HG02870 (cell line): Measurements from ENCODE around the gene GABRG3.

Experiments used
- ATAC-seq: cut with Tn5 transposase; IDR thresholded peaks from one replicate; pipeline ENCODE4 v1.9.1; 2021; ENCODE audit warnings: mild to moderate bottlenecking, moderate library complexity; ENCODE audit not compliant: unreplicated experiment

GABRG3 gene

GRCh38 chr15:27092390-27092789, 121.4 kb downstream of the GABRG3 start:
- no peak for ATAC-seq

- ATAC-seq: no peak
Observed at GRCh38 chr15:27094235-27094634, 123.3 kb downstream of the GABRG3 start.

- no peak for ATAC-seq
Observed at GRCh38 chr15:27095886-27096624, 125.1 kb downstream of the GABRG3 start.

GRCh38 chr15:27097506-27097905, 126.5 kb downstream of the GABRG3 start:
- no peak for ATAC-seq

- no peak for ATAC-seq
Observed at GRCh38 chr15:27101982-27102381, 131.0 kb downstream of the GABRG3 start.

- no peak for ATAC-seq
Observed at GRCh38 chr15:27111323-27111722, 140.3 kb downstream of the GABRG3 start.

GRCh38 chr15:27114473-27114872, 143.5 kb downstream of the GABRG3 start:
- ATAC-seq: no peak

- ATAC-seq: no peak
Observed at GRCh38 chr15:27119695-27120266, 148.8 kb downstream of the GABRG3 start.

GRCh38 chr15:27121672-27122071, 150.7 kb downstream of the GABRG3 start:
- no peak for ATAC-seq

GRCh38 chr15:27123291-27123690, 152.3 kb downstream of the GABRG3 start:
- no peak for ATAC-seq

GRCh38 chr15:27123808-27124207, 152.8 kb downstream of the GABRG3 start:
- no peak for ATAC-seq

GRCh38 chr15:27124287-27124871, 153.4 kb downstream of the GABRG3 start:
- ATAC-seq: no peak

- no peak for ATAC-seq
Observed at GRCh38 chr15:27125185-27125584, 154.2 kb downstream of the GABRG3 start.

GRCh38 chr15:27126449-27126848, 155.5 kb downstream of the GABRG3 start:
- no peak for ATAC-seq

- ATAC-seq: no peak
Observed at GRCh38 chr15:27127815-27128570, 157.0 kb downstream of the GABRG3 start.

GRCh38 chr15:27133249-27133648, 162.3 kb downstream of the GABRG3 start:
- no peak for ATAC-seq

GRCh38 chr15:27134481-27134880, 163.5 kb downstream of the GABRG3 start:
- no peak for ATAC-seq

GRCh38 chr15:27135151-27135550, 164.2 kb downstream of the GABRG3 start:
- no peak for ATAC-seq

GRCh38 chr15:27137127-27137526, 166.1 kb downstream of the GABRG3 start:
- no peak for ATAC-seq

GRCh38 chr15:27165590-27165989, 194.6 kb downstream of the GABRG3 start:
- ATAC-seq: no peak

- ATAC-seq: no peak
Observed at GRCh38 chr15:27166917-27167316, 195.9 kb downstream of the GABRG3 start.

GRCh38 chr15:27167738-27168137, 196.8 kb downstream of the GABRG3 start:
- no peak for ATAC-seq
